Central memory CD4-positive, alpha-beta T cell (primary cell): ENCODE data around the gene ETNK2.
"Not testable (repeated sequence)": the region's sequence is repeated elsewhere in the genome, so short reads cannot be mapped to it uniquely, and the experiment has no call there.

ENCODE experiments used
- DNase-seq: peaks from one replicate; pipeline ENCODE4 v3.0.0; 2022

ETNK2 gene

GRCh38 chr1:204096931-204097330 is 54.9 kb downstream of the ETNK2 start:
- no peak for DNase-seq

- no peak for DNase-seq
These were observed 56.8 kb downstream of the ETNK2 start for GRCh38 chr1:204094856-204095634.

GRCh38 chr1:204094313-204094729 is 57.5 kb downstream of the ETNK2 start:
- no peak for DNase-seq

GRCh38 chr1:204093781-204094180 is 58.1 kb downstream of the ETNK2 start:
- no peak for DNase-seq

GRCh38 chr1:204093421-204093717 is 58.5 kb downstream of the ETNK2 start:
- no peak for DNase-seq

GRCh38 chr1:204092632-204093420 is 59.0 kb downstream of the ETNK2 start:
- DNase-seq = no peak

GRCh38 chr1:204091787-204092312 is 60.0 kb downstream of the ETNK2 start:
- no peak for DNase-seq

- DNase-seq = no peak
These were observed 60.8 kb downstream of the ETNK2 start for GRCh38 chr1:204091066-204091465.

GRCh38 chr1:204090132-204090531 is 61.7 kb downstream of the ETNK2 start:
- not testable (repeated sequence) for DNase-seq

- no peak for DNase-seq
These were observed 62.6 kb downstream of the ETNK2 start for GRCh38 chr1:204089044-204089751.

GRCh38 chr1:204088596-204088995 is 63.2 kb downstream of the ETNK2 start:
- DNase-seq = no peak

- DNase-seq = no peak
These were observed 63.8 kb downstream of the ETNK2 start for GRCh38 chr1:204087893-204088528.

- DNase-seq = no peak
These were observed 64.5 kb downstream of the ETNK2 start for GRCh38 chr1:204087181-204087892.

- no peak for DNase-seq
These were observed 66.0 kb downstream of the ETNK2 start for GRCh38 chr1:204085876-204086275.

GRCh38 chr1:204084247-204084772 is 67.5 kb downstream of the ETNK2 start:
- DNase-seq = no peak

- no peak for DNase-seq
These were observed 68.4 kb downstream of the ETNK2 start for GRCh38 chr1:204083491-204083890.

GRCh38 chr1:204081791-204082513 is 69.9 kb downstream of the ETNK2 start:
- no peak for DNase-seq

- no peak for DNase-seq
These were observed 70.6 kb downstream of the ETNK2 start for GRCh38 chr1:204081164-204081790.
